HepG2 (cell line): ENCODE measurements around the gene CPSF4. TPM values are rescaled to one million over a fixed set of nuclear protein-coding genes. Genes with fewer than 3 reads are reported as not detected.

Experiments
- CENPT ChIP-seq: sonication (generic); formaldehyde crosslinking; IDR thresholded peaks from 2 replicates; pipeline ENCODE4 v1.8.0; 2022; ENCODE audit warnings: low read depth, mild to moderate bottlenecking, moderate library complexity, missing genetic modification reagents
- FLYWCH1 ChIP-seq: sonication (generic); formaldehyde crosslinking; IDR thresholded peaks from 2 replicates; pipeline ENCODE4 v1.8.1; 2023; ENCODE audit warnings: mild to moderate bottlenecking, missing genetic modification reagents
- FOSL2 ChIP-seq: sonication (generic); formaldehyde crosslinking; IDR thresholded peaks from 2 replicates; pipeline ENCODE4 v1.4.0; 2020; ENCODE audit warnings: missing genetic modification reagents
- HNRNPH1 ChIP-seq: fragments of 200-400 bp; formaldehyde crosslinking; optimal IDR thresholded peaks from 2 replicates; pipeline ENCODE3; 2017; ENCODE audit warnings: mild to moderate bottlenecking, low read depth, low read length
- NFE2L2 ChIP-seq: fragments of 150-350 bp; IDR thresholded peaks from 2 replicates; pipeline ENCODE4 v1.6.1; 2014; ENCODE audit warnings: low read length
- POLR2G ChIP-seq: fragments of 200-400 bp; formaldehyde crosslinking; IDR thresholded peaks from 2 replicates; pipeline ENCODE4 v1.6.1; 2018; ENCODE audit warnings: mild to moderate bottlenecking, low read depth, low read length, moderate library complexity
- REL ChIP-seq: sonication (generic); formaldehyde crosslinking; conservative IDR thresholded peaks from 2 replicates; pipeline ENCODE4 v1.8.0; 2022; ENCODE audit warnings: mild to moderate bottlenecking, missing genetic modification reagents, moderate library complexity
- RFXANK ChIP-seq: IDR thresholded peaks from 2 replicates; pipeline ENCODE4 v1.6.1; 2016
- SALL1 ChIP-seq: sonication (generic); formaldehyde crosslinking; IDR thresholded peaks from 2 replicates; pipeline ENCODE4 v1.8.0; 2022; ENCODE audit warnings: mild to moderate bottlenecking, missing genetic modification reagents
- SMC3 ChIP-seq: IDR thresholded peaks from 2 replicates; pipeline ENCODE4 v1.6.1; 2011; ENCODE audit warnings: low read length, improper control_type of control experiment
- U2AF1 ChIP-seq: fragments of 200-400 bp; formaldehyde crosslinking; optimal IDR thresholded peaks from 2 replicates; pipeline ENCODE3; 2017; ENCODE audit warnings: mild to moderate bottlenecking, low read depth, low read length
- ZNF24 ChIP-seq: fragments of 450-650 bp; IDR thresholded peaks from 2 replicates; pipeline ENCODE4 v1.6.1; 2017; ENCODE audit warnings: antibody characterized with exemption, mild to moderate bottlenecking
- ZNF260 ChIP-seq: sonication (generic); formaldehyde crosslinking; IDR thresholded peaks from 2 replicates; pipeline ENCODE4 v1.4.0; 2020; ENCODE audit warnings: missing genetic modification reagents, low read depth, mild to moderate bottlenecking, borderline replicate concordance
- ZNF563 ChIP-seq: sonication (generic); formaldehyde crosslinking; IDR thresholded peaks from 2 replicates; pipeline ENCODE4 v1.8.0; 2022; ENCODE audit warnings: mild to moderate bottlenecking, moderate library complexity, missing genetic modification reagents
- ZNF652 ChIP-seq: IDR thresholded peaks from 2 replicates; pipeline ENCODE4 v1.6.1; 2016; ENCODE audit warnings: low read depth, borderline replicate concordance
- ZNF7 ChIP-seq: IDR thresholded peaks from 2 replicates; pipeline ENCODE4 v1.6.1; 2016; ENCODE audit warnings: missing biosample characterization, missing genetic modification reagents
- polyA plus RNA-seq, 8 experiments: library from polyadenylated mRNA; depleted of rRNA in 3 of 8; stranded (reverse) in 7 of 8; unstranded in 1 of 8; fragments of >200 nt; fragmentation: Illumina TruSeq in 4 of 8; extraction: Trizol in 4 of 8; gene quantifications; 2 replicates each; pipeline versions ENCODE4 v1.2.1 to v1.2.3, GENCODE V29; 2011 to 2016; ENCODE audit warnings: low read depth in 4 of 8, missing spikeins in 1 of 8, mixed read lengths in 1 of 8; ENCODE audit not compliant: insufficient read depth in 1 of 8
- total RNA-seq, 5 experiments: library from RNA; depleted of rRNA; stranded (reverse); fragments of >200 nt; fragmentation: Illumina TruSeq; extraction: Trizol; gene quantifications; 2 replicates each; pipeline ENCODE4 v1.2.3, GENCODE V29; 2016; ENCODE audit warnings: low read depth in 1 of 5
- TF ChIP-seq, protein P1 (sequence below): sonication (generic); formaldehyde crosslinking; IDR thresholded peaks from 2 replicates; pipeline ENCODE4 v1.4.0; 2020; ENCODE audit warnings: low read depth, missing genetic modification reagents
- TF ChIP-seq, protein P2 (sequence below): sonication (generic); formaldehyde crosslinking; IDR thresholded peaks from 2 replicates; pipeline ENCODE4 v1.8.1; 2022; ENCODE audit warnings: low read depth, mild to moderate bottlenecking, missing genetic modification reagents
- TF ChIP-seq, protein P3 (sequence below): sonication (generic); formaldehyde crosslinking; IDR thresholded peaks from 2 replicates; pipeline ENCODE4 v1.4.0; 2020; ENCODE audit warnings: mild to moderate bottlenecking, missing genetic modification reagents
- TF ChIP-seq, protein P4 (sequence below): sonication (generic); formaldehyde crosslinking; IDR thresholded peaks from 2 replicates; pipeline ENCODE4 v1.9.0; 2022; ENCODE audit warnings: missing genetic modification reagents, mild to moderate bottlenecking, borderline replicate concordance

The CPSF4 gene
- total and polyA plus RNA-seq, 2 of the 13 experiments (the other 11 are each of a cell fraction or from before 2014, with no cell fraction given) = 34.1 to 49.6 TPM

- TF ChIP-seq, protein P1, sequence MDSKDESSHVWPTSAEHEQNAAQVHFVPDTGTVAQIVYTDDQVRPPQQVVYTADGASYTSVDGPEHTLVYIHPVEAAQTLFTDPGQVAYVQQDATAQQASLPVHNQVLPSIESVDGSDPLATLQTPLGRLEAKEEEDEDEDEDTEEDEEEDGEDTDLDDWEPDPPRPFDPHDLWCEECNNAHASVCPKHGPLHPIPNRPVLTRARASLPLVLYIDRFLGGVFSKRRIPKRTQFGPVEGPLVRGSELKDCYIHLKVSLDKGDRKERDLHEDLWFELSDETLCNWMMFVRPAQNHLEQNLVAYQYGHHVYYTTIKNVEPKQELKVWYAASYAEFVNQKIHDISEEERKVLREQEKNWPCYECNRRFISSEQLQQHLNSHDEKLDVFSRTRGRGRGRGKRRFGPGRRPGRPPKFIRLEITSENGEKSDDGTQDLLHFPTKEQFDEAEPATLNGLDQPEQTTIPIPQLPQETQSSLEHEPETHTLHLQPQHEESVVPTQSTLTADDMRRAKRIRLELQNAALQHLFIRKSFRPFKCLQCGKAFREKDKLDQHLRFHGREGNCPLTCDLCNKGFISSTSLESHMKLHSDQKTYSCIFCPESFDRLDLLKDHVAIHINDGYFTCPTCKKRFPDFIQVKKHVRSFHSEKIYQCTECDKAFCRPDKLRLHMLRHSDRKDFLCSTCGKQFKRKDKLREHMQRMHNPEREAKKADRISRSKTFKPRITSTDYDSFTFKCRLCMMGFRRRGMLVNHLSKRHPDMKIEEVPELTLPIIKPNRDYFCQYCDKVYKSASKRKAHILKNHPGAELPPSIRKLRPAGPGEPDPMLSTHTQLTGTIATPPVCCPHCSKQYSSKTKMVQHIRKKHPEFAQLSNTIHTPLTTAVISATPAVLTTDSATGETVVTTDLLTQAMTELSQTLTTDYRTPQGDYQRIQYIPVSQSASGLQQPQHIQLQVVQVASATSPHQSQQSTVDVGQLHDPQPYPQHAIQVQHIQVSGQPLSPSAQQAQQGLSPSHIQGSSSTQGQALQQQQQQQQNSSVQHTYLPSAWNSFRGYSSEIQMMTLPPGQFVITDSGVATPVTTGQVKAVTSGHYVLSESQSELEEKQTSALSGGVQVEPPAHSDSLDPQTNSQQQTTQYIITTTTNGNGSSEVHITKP (CRISPR knock-in tag) = peak; percentile 42; the same call in 1 of the 2 replicates
- TF ChIP-seq FOSL2 (CRISPR knock-in tag) (peak; percentile 71), POLR2G (peak; percentile 77), SMC3 (peak; percentile 46; the same call in 1 of the 2 replicates), REL (CRISPR knock-in tag) (no peak), ZNF563 (peak; percentile 78; the same call in 1 of the 2 replicates), ZNF7 (CRISPR knock-in tag) (no peak), HNRNPH1 (no peak), FLYWCH1 (no peak), ZNF652 (0 out of 2 replicates have a peak, but pooled peaks have one; percentile 10), U2AF1 (peak; percentile 67), NFE2L2 (no peak), CENPT (CRISPR knock-in tag) (no peak), RFXANK (0 out of 2 replicates have a peak, but pooled peaks have one; percentile 21), ZNF24 (no peak; the same call in 1 of the 2 replicates), SALL1 (CRISPR knock-in tag) (peak; percentile 96), ZNF260 (no peak)
- TF ChIP-seq, protein P2, sequence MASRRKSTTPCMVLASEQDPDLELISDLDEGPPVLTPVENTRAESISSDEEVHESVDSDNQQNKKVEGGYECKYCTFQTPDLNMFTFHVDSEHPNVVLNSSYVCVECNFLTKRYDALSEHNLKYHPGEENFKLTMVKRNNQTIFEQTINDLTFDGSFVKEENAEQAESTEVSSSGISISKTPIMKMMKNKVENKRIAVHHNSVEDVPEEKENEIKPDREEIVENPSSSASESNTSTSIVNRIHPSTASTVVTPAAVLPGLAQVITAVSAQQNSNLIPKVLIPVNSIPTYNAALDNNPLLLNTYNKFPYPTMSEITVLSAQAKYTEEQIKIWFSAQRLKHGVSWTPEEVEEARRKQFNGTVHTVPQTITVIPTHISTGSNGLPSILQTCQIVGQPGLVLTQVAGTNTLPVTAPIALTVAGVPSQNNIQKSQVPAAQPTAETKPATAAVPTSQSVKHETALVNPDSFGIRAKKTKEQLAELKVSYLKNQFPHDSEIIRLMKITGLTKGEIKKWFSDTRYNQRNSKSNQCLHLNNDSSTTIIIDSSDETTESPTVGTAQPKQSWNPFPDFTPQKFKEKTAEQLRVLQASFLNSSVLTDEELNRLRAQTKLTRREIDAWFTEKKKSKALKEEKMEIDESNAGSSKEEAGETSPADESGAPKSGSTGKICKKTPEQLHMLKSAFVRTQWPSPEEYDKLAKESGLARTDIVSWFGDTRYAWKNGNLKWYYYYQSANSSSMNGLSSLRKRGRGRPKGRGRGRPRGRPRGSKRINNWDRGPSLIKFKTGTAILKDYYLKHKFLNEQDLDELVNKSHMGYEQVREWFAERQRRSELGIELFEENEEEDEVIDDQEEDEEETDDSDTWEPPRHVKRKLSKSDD (CRISPR knock-in tag) = no peak; the same call in 1 of the 2 replicates
- TF ChIP-seq, protein P3, sequence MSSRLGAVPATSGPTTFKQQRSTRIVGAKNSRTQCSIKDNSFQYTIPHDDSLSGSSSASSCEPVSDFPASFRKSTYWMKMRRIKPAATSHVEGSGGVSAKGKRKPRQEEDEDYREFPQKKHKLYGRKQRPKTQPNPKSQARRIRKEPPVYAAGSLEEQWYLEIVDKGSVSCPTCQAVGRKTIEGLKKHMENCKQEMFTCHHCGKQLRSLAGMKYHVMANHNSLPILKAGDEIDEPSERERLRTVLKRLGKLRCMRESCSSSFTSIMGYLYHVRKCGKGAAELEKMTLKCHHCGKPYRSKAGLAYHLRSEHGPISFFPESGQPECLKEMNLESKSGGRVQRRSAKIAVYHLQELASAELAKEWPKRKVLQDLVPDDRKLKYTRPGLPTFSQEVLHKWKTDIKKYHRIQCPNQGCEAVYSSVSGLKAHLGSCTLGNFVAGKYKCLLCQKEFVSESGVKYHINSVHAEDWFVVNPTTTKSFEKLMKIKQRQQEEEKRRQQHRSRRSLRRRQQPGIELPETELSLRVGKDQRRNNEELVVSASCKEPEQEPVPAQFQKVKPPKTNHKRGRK = no peak
- TF ChIP-seq, protein P4, sequence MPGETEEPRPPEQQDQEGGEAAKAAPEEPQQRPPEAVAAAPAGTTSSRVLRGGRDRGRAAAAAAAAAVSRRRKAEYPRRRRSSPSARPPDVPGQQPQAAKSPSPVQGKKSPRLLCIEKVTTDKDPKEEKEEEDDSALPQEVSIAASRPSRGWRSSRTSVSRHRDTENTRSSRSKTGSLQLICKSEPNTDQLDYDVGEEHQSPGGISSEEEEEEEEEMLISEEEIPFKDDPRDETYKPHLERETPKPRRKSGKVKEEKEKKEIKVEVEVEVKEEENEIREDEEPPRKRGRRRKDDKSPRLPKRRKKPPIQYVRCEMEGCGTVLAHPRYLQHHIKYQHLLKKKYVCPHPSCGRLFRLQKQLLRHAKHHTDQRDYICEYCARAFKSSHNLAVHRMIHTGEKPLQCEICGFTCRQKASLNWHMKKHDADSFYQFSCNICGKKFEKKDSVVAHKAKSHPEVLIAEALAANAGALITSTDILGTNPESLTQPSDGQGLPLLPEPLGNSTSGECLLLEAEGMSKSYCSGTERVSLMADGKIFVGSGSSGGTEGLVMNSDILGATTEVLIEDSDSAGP (CRISPR knock-in tag) = peak; percentile 82
Observed at GRCh38 chr7:99408379-99409191, 30.2 kb upstream of the CPSF4 start, which contains the start of the genes BUD31 and PDAP1 (continued).
